CD4-positive, CD25-positive, alpha-beta regulatory T cell (primary cell): ENCODE results near the gene BDKRB2. TPM values are rescaled to one million over a fixed set of nuclear protein-coding genes. Genes with fewer than 3 reads are reported as not detected.
A peak's percentile ranks its signal among the peaks of the same experiment; 100 is the strongest.

Source experiments
- ATAC-seq, 2 donors: fragments of 150-1000 bp; cut with Tn5 transposase; one replicate each; pipeline ENCODE4 v1.10.0; 2021; ENCODE audit warnings: low read depth in 2 of 2, moderate number of reproducible peaks in 2 of 2, moderate library complexity in 1 of 2
- DNase-seq, 3 donors: peaks; one replicate each; pipeline versions ENCODE4 v3.0.0 to v3.0.0-alpha.2; 2012 to 2022; ENCODE audit warnings: mixed read lengths in 1 of 3
- H3K27ac ChIP-seq: one replicate; pipeline ENCODE4 v1.7.0; 2013; ENCODE audit warnings: mild to moderate bottlenecking, low read length; ENCODE audit not compliant: insufficient read depth, poor library complexity, severe bottlenecking
- H3K27me3 ChIP-seq: one replicate; pipeline ENCODE4 v1.7.0; 2013; ENCODE audit warnings: low read length; ENCODE audit not compliant: control insufficient read depth, insufficient read depth
- H3K36me3 ChIP-seq: one replicate; pipeline ENCODE4 v1.7.0; 2013; ENCODE audit warnings: mild to moderate bottlenecking, low read length, moderate library complexity; ENCODE audit not compliant: control insufficient read depth, insufficient read depth
- H3K4me1 ChIP-seq: 2 replicates; pipeline ENCODE4 v1.7.0; 2013; ENCODE audit warnings: mild to moderate bottlenecking, low read length; ENCODE audit not compliant: insufficient read depth, control insufficient read depth, poor library complexity, severe bottlenecking
- H3K4me3 ChIP-seq: one replicate; pipeline ENCODE4 v1.7.0; 2013; ENCODE audit warnings: low read depth, mild to moderate bottlenecking, low read length, moderate library complexity
- H3K9me3 ChIP-seq, 2 experiments: 1 replicate in 1 of 2; 2 replicates in 1 of 2; pipeline ENCODE4 v1.7.0; 2013; ENCODE audit warnings: low read length in 2 of 2, mild to moderate bottlenecking in 1 of 2, moderate library complexity in 1 of 2; ENCODE audit not compliant: control insufficient read depth in 2 of 2
- H3K27ac Mint-ChIP-seq, 3 donors: one replicate each; pipeline ENCODE4 v1.8.0; 2020 to 2022; ENCODE audit warnings: mild to moderate bottlenecking in 3 of 3, mixed read lengths in 3 of 3, moderate library complexity in 2 of 3
- H3K27me3 Mint-ChIP-seq: one replicate; pipeline ENCODE4 v1.8.0; 2022; ENCODE audit warnings: mild to moderate bottlenecking, mixed read lengths
- H3K36me3 Mint-ChIP-seq: one replicate; pipeline ENCODE4 v1.8.0; 2020; ENCODE audit warnings: mixed read lengths
- H3K4me1 Mint-ChIP-seq, 4 donors: one replicate each; pipeline ENCODE4 v1.8.0; 2020 to 2022; ENCODE audit warnings: mixed read lengths in 4 of 4, mild to moderate bottlenecking in 1 of 4
- H3K4me3 Mint-ChIP-seq, 4 donors: one replicate each; pipeline ENCODE4 v1.8.0; 2020 to 2022; ENCODE audit warnings: mild to moderate bottlenecking in 4 of 4, mixed read lengths in 4 of 4, moderate library complexity in 3 of 4
- H3K9me3 Mint-ChIP-seq, 7 donors: one replicate each; pipeline ENCODE4 v1.8.0; 2020 to 2022; ENCODE audit warnings: mixed read lengths in 7 of 7, mild to moderate bottlenecking in 3 of 7, moderate library complexity in 2 of 7
- polyA plus RNA-seq, 4 donors: library from polyadenylated mRNA; unstranded; fragments of 300-500 nt; fragmentation: Illumina TruSeq; gene quantifications; one replicate each; pipeline ENCODE4 v1.2.3, GENCODE V29; 2021
- total RNA-seq: library from RNA; stranded (reverse); gene quantifications from one replicate; pipeline ENCODE4 v1.2.3, GENCODE V29; 2022

Gene BDKRB2
- total and polyA plus RNA-seq, 5 donors from 2014 or later, result not detected

- no peaks in the 10 kb centered on the region for H3K36me3 Mint-ChIP-seq
- no peaks in the 10 kb centered on the region for H3K9me3 ChIP-seq
- H3K27ac Mint-ChIP-seq, result peak overlapping the region in 1 of 3 donors; percentile 69
- no peaks in the 10 kb centered on the region for H3K4me1 Mint-ChIP-seq
- peaks cover 10% of the 10 kb centered on the region for H3K27me3 Mint-ChIP-seq
- no peak overlapping the region for H3K4me3 ChIP-seq
- H3K36me3 ChIP-seq, result no peaks in the 10 kb centered on the region
- peak in 1 of 3 donors; percentile 4 for DNase-seq
- H3K4me1 ChIP-seq, result no peaks in the 10 kb centered on the region
- H3K27me3 ChIP-seq, result peaks cover 9% of the 10 kb centered on the region
- no peak overlapping the region for H3K4me3 Mint-ChIP-seq
- no peak overlapping the region for H3K27ac ChIP-seq
- H3K9me3 Mint-ChIP-seq, result peaks cover 0 to 4% (median 0%) of the 10 kb centered on the region in 7 donors
- no peak for ATAC-seq
Measured at GRCh38 chr14:96263347-96264199, 58.9 kb downstream of the BDKRB2 start.

- Histone ChIP-seq H3K36me3 (no peaks in the 10 kb centered on the region), H3K27ac (no peak overlapping the region), H3K4me1 (no peaks in the 10 kb centered on the region), H3K4me3 (no peak overlapping the region), H3K27me3 (peaks cover 9% of the 10 kb centered on the region), H3K9me3 (no peaks in the 10 kb centered on the region)
- no peaks in the 10 kb centered on the region for H3K36me3 Mint-ChIP-seq
- ATAC-seq, result no peak
- no peaks in the 10 kb centered on the region for H3K4me1 Mint-ChIP-seq
- H3K9me3 Mint-ChIP-seq, result peaks cover 0 to 4% (median 0%) of the 10 kb centered on the region in 7 donors
- H3K4me3 Mint-ChIP-seq, result no peak overlapping the region
- no peak for DNase-seq
- H3K27ac Mint-ChIP-seq, result no peak overlapping the region
- peaks cover 10% of the 10 kb centered on the region for H3K27me3 Mint-ChIP-seq
Measured at GRCh38 chr14:96264200-96264553, 59.5 kb downstream of the BDKRB2 start.

GRCh38 chr14:96264853-96265252, 60.2 kb downstream of the BDKRB2 start:
- Mint-ChIP-seq H3K27me3 (peaks cover 10% of the 10 kb centered on the region), H3K4me3 (no peak overlapping the region), H3K9me3 (peaks cover 0 to 4% (median 0%) of the 10 kb centered on the region in 7 donors), H3K36me3 (no peaks in the 10 kb centered on the region), H3K27ac (no peak overlapping the region), H3K4me1 (no peaks in the 10 kb centered on the region)
- peaks cover 3% of the 10 kb centered on the region for H3K27me3 ChIP-seq
- no peaks in the 10 kb centered on the region for H3K4me1 ChIP-seq
- H3K27ac ChIP-seq, result no peak overlapping the region
- H3K9me3 ChIP-seq, result no peaks in the 10 kb centered on the region
- H3K4me3 ChIP-seq, result no peak overlapping the region
- no peaks in the 10 kb centered on the region for H3K36me3 ChIP-seq
- DNase-seq (no peak), ATAC-seq (no peak)

GRCh38 chr14:96265383-96266095, 60.9 kb downstream of the BDKRB2 start:
- no peak overlapping the region for H3K27ac ChIP-seq
- peaks cover 3% of the 10 kb centered on the region for H3K27me3 ChIP-seq
- H3K36me3 Mint-ChIP-seq, result no peaks in the 10 kb centered on the region
- DNase-seq, result no peak
- H3K9me3 Mint-ChIP-seq, result peaks cover 0 to 4% (median 0%) of the 10 kb centered on the region in 7 donors
- no peak overlapping the region for H3K4me3 ChIP-seq
- no peaks in the 10 kb centered on the region for H3K4me1 ChIP-seq
- H3K4me3 Mint-ChIP-seq, result no peak overlapping the region
- H3K27ac Mint-ChIP-seq, result no peak overlapping the region
- ATAC-seq, result no peak
- H3K4me1 Mint-ChIP-seq, result no peaks in the 10 kb centered on the region
- peaks cover 4% of the 10 kb centered on the region for H3K27me3 Mint-ChIP-seq
- H3K9me3 ChIP-seq, result no peaks in the 10 kb centered on the region
- no peaks in the 10 kb centered on the region for H3K36me3 ChIP-seq

- no peak for ATAC-seq
- no peak overlapping the region for H3K27ac Mint-ChIP-seq
- no peaks in the 10 kb centered on the region for H3K27me3 Mint-ChIP-seq
Measured at GRCh38 chr14:96267336-96267735, 62.7 kb downstream of the BDKRB2 start.

GRCh38 chr14:96267916-96268315, 63.3 kb downstream of the BDKRB2 start:
- H3K4me1 Mint-ChIP-seq, result no peaks in the 10 kb centered on the region
- Histone ChIP-seq H3K9me3 (no peaks in the 10 kb centered on the region), H3K4me3 (no peak overlapping the region), H3K27ac (no peak overlapping the region), H3K36me3 (no peaks in the 10 kb centered on the region), H3K4me1 (no peaks in the 10 kb centered on the region), H3K27me3 (no peaks in the 10 kb centered on the region)
- H3K27me3 Mint-ChIP-seq, result no peaks in the 10 kb centered on the region
- peaks cover 0 to 6% (median 0%) of the 10 kb centered on the region in 7 donors for H3K9me3 Mint-ChIP-seq
- no peak for DNase-seq
- H3K27ac Mint-ChIP-seq, result no peak overlapping the region
- no peaks in the 10 kb centered on the region for H3K36me3 Mint-ChIP-seq
- H3K4me3 Mint-ChIP-seq, result no peak overlapping the region
- no peak for ATAC-seq

More at GRCh38 chr14:96267336-96267735, 62.7 kb downstream of the BDKRB2 start:
- Mint-ChIP-seq H3K4me1 (no peaks in the 10 kb centered on the region), H3K4me3 (no peak overlapping the region), H3K36me3 (no peaks in the 10 kb centered on the region), H3K9me3 (peaks cover 0 to 6% (median 0%) of the 10 kb centered on the region in 7 donors)
- Histone ChIP-seq H3K27ac (no peak overlapping the region), H3K27me3 (no peaks in the 10 kb centered on the region), H3K36me3 (no peaks in the 10 kb centered on the region), H3K4me3 (no peak overlapping the region), H3K4me1 (no peaks in the 10 kb centered on the region), H3K9me3 (no peaks in the 10 kb centered on the region)
- DNase-seq, result no peak

GRCh38 chr14:96268431-96269358, 64.1 kb downstream of the BDKRB2 start:
- Histone ChIP-seq H3K27ac (no peak overlapping the region), H3K27me3 (no peaks in the 10 kb centered on the region), H3K9me3 (no peaks in the 10 kb centered on the region), H3K36me3 (no peaks in the 10 kb centered on the region), H3K4me1 (no peaks in the 10 kb centered on the region), H3K4me3 (no peak overlapping the region)
- no peak for DNase-seq
- H3K36me3 Mint-ChIP-seq, result peaks cover 3% of the 10 kb centered on the region
- no peak overlapping the region for H3K4me3 Mint-ChIP-seq
- H3K27ac Mint-ChIP-seq, result no peak overlapping the region
- H3K9me3 Mint-ChIP-seq, result peaks cover 0 to 6% (median 0%) of the 10 kb centered on the region in 7 donors
- no peak for ATAC-seq
- no peaks in the 10 kb centered on the region for H3K4me1 Mint-ChIP-seq
- H3K27me3 Mint-ChIP-seq, result peaks cover 3% of the 10 kb centered on the region
